Right cardiac atrium (tissue), 5 donors: ENCODE results near the gene PCDHB13. TPM values are rescaled to one million over a fixed set of nuclear protein-coding genes. Genes with fewer than 3 reads are reported as not detected.

Source experiments
- polyA plus RNA-seq: library from polyadenylated mRNA; stranded (reverse); fragments of 200-250 nt; gene quantifications from one replicate; pipeline ENCODE4 v1.2.3, GENCODE V29; 2013
- total RNA-seq, 4 donors: library from RNA; stranded (reverse); fragmentation: NEBNext Ultra II Directional; extraction: Animal tissue kit (Norgen Biotek cat#: 25700); gene quantifications; one replicate each; pipeline ENCODE4 v1.2.1, GENCODE V29; 2021
- donor health status: healthy with polysubstance abuse.
- donor health status: DM: no; HTN: yes; CAD: no.
- donor health status: DM: no; HTN: no; CAD: no.
- donor health status: DM: no; HTN: yes; CAD: no; lungs with severe emphysema.
- donor health status: DM: yes; HTN: yes; CAD: no.

Gene PCDHB13
- total and polyA plus RNA-seq, 5 donors = 1.7 to 5.8 (median 5.0) TPM

Other genes starting within 250 kb of the PCDHB13 start
Only the 30 nearest of the 37 such genes appear.
- gene PCDHB1, start 162.5 kb upstream of the PCDHB13 start, total RNA-seq = not detected
- not detected for gene PCDHB1, start 162.5 kb upstream of the PCDHB13 start, polyA plus RNA-seq
- gene PCDHB2, start 119.3 kb upstream of the PCDHB13 start, total RNA-seq = 1 to 10 TPM; 1.4 to 1.9 (median 1.5) TPM
- gene PCDHB2, start 119.3 kb upstream of the PCDHB13 start, polyA plus RNA-seq = 0.59 TPM
- gene PCDHB3, start 113.4 kb upstream of the PCDHB13 start, total RNA-seq = 1 to 10 TPM in 3 of 4 donors, under 1 TPM in 1; 0.94 to 1.7 (median 1.4) TPM
- gene PCDHB3, start 113.4 kb upstream of the PCDHB13 start, polyA plus RNA-seq = 0.61 TPM
- 1 to 10 TPM; 2.6 to 3.6 (median 3.1) TPM for gene PCDHB4, start 92.1 kb upstream of the PCDHB13 start, total RNA-seq
- gene PCDHB4, start 92.1 kb upstream of the PCDHB13 start, polyA plus RNA-seq = 1.3 TPM
- 1 to 10 TPM; 2.5 to 3.1 (median 2.7) TPM for gene PCDHB5, start 78.7 kb upstream of the PCDHB13 start, total RNA-seq
- gene PCDHB5, start 78.7 kb upstream of the PCDHB13 start, polyA plus RNA-seq = 1.3 TPM
- under 1 TPM; 0.42 to 0.76 (median 0.58) TPM for gene PCDHB6, start 63.9 kb upstream of the PCDHB13 start, total RNA-seq
- 0.34 TPM for gene PCDHB6, start 63.9 kb upstream of the PCDHB13 start, polyA plus RNA-seq
- gene PCDHB7, start 41.3 kb upstream of the PCDHB13 start, total RNA-seq = 1 to 10 TPM in 3 of 4 donors, under 1 TPM in 1; 0.79 to 1.7 (median 1.6) TPM
- 0.57 TPM for gene PCDHB7, start 41.3 kb upstream of the PCDHB13 start, polyA plus RNA-seq
- 1 to 10 TPM; 2.2 to 5.2 (median 2.6) TPM for gene PCDHB8, start 36.1 kb upstream of the PCDHB13 start, total RNA-seq
- 0.84 TPM for gene PCDHB8, start 36.1 kb upstream of the PCDHB13 start, polyA plus RNA-seq
- 1 to 10 TPM; 1.8 to 2.6 (median 2.3) TPM for gene PCDHB16, start 31.5 kb upstream of the PCDHB13 start, total RNA-seq
- gene PCDHB16, start 31.5 kb upstream of the PCDHB13 start, polyA plus RNA-seq = 1.3 TPM
- gene PCDHB9, start 26.8 kb upstream of the PCDHB13 start, total RNA-seq = 1 to 10 TPM; 1.7 to 2.4 (median 2.1) TPM
- gene PCDHB9, start 26.8 kb upstream of the PCDHB13 start, polyA plus RNA-seq = 0.63 TPM
- gene PCDHB10, start 21.6 kb upstream of the PCDHB13 start, total RNA-seq = 1 to 10 TPM; 1.1 to 2.0 (median 1.5) TPM
- gene PCDHB10, start 21.6 kb upstream of the PCDHB13 start, polyA plus RNA-seq = 1.00 TPM
- gene PCDHB11, start 14.3 kb upstream of the PCDHB13 start, total RNA-seq = 1 to 10 TPM; 1.9 to 2.9 (median 2.5) TPM
- 0.48 TPM for gene PCDHB11, start 14.3 kb upstream of the PCDHB13 start, polyA plus RNA-seq
- 1 to 10 TPM; 1.7 to 3.3 (median 2.8) TPM for gene PCDHB12, start 5.2 kb upstream of the PCDHB13 start, total RNA-seq
- gene PCDHB12, start 5.2 kb upstream of the PCDHB13 start, polyA plus RNA-seq = 0.72 TPM
- gene PCDHB14, start 9.4 kb downstream of the PCDHB13 start, total RNA-seq = 1 to 10 TPM; 4.3 to 5.9 (median 5.3) TPM
- gene PCDHB14, start 9.4 kb downstream of the PCDHB13 start, polyA plus RNA-seq = 2.3 TPM
- 1 to 10 TPM; 2.9 to 6.7 (median 5.3) TPM for gene PCDHB15, start 31.5 kb downstream of the PCDHB13 start, total RNA-seq
- 2.5 TPM for gene PCDHB15, start 31.5 kb downstream of the PCDHB13 start, polyA plus RNA-seq
- gene SLC25A2, start 90.1 kb downstream of the PCDHB13 start, total RNA-seq = under 1 TPM in 2 of 4 donors, not detected in 2; 0.17 to 0.37 TPM
- gene SLC25A2, start 90.1 kb downstream of the PCDHB13 start, polyA plus RNA-seq = 0.14 TPM
- gene TAF7, start 106.9 kb downstream of the PCDHB13 start, total RNA-seq = 100 to 1,000 TPM in 1 of 4 donors, 10 to 100 TPM in 3; 86.7 to 109 (median 95.1) TPM
- gene TAF7, start 106.9 kb downstream of the PCDHB13 start, polyA plus RNA-seq = 94.6 TPM
- 1 to 10 TPM; 1.7 to 2.8 (median 1.8) TPM for gene PCDHGA1, start 116.6 kb downstream of the PCDHB13 start, total RNA-seq
- 0.70 TPM for gene PCDHGA1, start 116.6 kb downstream of the PCDHB13 start, polyA plus RNA-seq
- gene PCDHGA2, start 124.8 kb downstream of the PCDHB13 start, total RNA-seq = 1 to 10 TPM; 6.4 to 9.4 (median 7.1) TPM
- gene PCDHGA2, start 124.8 kb downstream of the PCDHB13 start, polyA plus RNA-seq = 2.2 TPM
- gene PCDHGA3, start 129.9 kb downstream of the PCDHB13 start, total RNA-seq = 1 to 10 TPM; 4.9 to 7.7 (median 5.6) TPM
- gene PCDHGA3, start 129.9 kb downstream of the PCDHB13 start, polyA plus RNA-seq = 2.1 TPM
- gene PCDHGB1, start 136.2 kb downstream of the PCDHB13 start, total RNA-seq = 1 to 10 TPM; 2.7 to 4.4 (median 3.8) TPM
- 1.3 TPM for gene PCDHGB1, start 136.2 kb downstream of the PCDHB13 start, polyA plus RNA-seq
- 1 to 10 TPM; 4.4 to 5.8 (median 5.7) TPM for gene PCDHGA4, start 141.1 kb downstream of the PCDHB13 start, total RNA-seq
- gene PCDHGA4, start 141.1 kb downstream of the PCDHB13 start, polyA plus RNA-seq = 1.7 TPM
- 1 to 10 TPM; 3.5 to 6.5 (median 5.0) TPM for gene PCDHGB2, start 146.1 kb downstream of the PCDHB13 start, total RNA-seq
- gene PCDHGB2, start 146.1 kb downstream of the PCDHB13 start, polyA plus RNA-seq = 1.9 TPM
- 1 to 10 TPM; 3.4 to 4.7 (median 4.2) TPM for gene PCDHGA5, start 150.2 kb downstream of the PCDHB13 start, total RNA-seq
- 2.0 TPM for gene PCDHGA5, start 150.2 kb downstream of the PCDHB13 start, polyA plus RNA-seq
- 1 to 10 TPM; 4.8 to 5.5 (median 5.1) TPM for gene PCDHGB3, start 156.3 kb downstream of the PCDHB13 start, total RNA-seq
- gene PCDHGB3, start 156.3 kb downstream of the PCDHB13 start, polyA plus RNA-seq = 1.7 TPM
- 1 to 10 TPM; 3.7 to 5.3 (median 4.9) TPM for gene PCDHGA6, start 160.0 kb downstream of the PCDHB13 start, total RNA-seq
- 2.2 TPM for gene PCDHGA6, start 160.0 kb downstream of the PCDHB13 start, polyA plus RNA-seq
- gene PCDHGA7, start 168.8 kb downstream of the PCDHB13 start, total RNA-seq = 1 to 10 TPM; 3.9 to 5.2 (median 4.5) TPM
- gene PCDHGA7, start 168.8 kb downstream of the PCDHB13 start, polyA plus RNA-seq = 1.8 TPM
- 1 to 10 TPM; 4.8 to 5.5 (median 5.3) TPM for gene PCDHGB4, start 173.8 kb downstream of the PCDHB13 start, total RNA-seq
- gene PCDHGB4, start 173.8 kb downstream of the PCDHB13 start, polyA plus RNA-seq = 2.0 TPM
- 1 to 10 TPM; 4.0 to 5.2 (median 4.3) TPM for gene PCDHGA8, start 178.7 kb downstream of the PCDHB13 start, total RNA-seq
- 1.3 TPM for gene PCDHGA8, start 178.7 kb downstream of the PCDHB13 start, polyA plus RNA-seq
- gene PCDHGB5, start 184.0 kb downstream of the PCDHB13 start, total RNA-seq = 1 to 10 TPM; 6.4 to 8.6 (median 6.8) TPM
- gene PCDHGB5, start 184.0 kb downstream of the PCDHB13 start, polyA plus RNA-seq = 3.3 TPM